Heart left ventricle (tissue), 13 donors: ENCODE data around the gene KANTR.

ENCODE experiments used
- POLR2A ChIP-seq, 2 donors: fragments of 450-650 bp; IDR thresholded peaks; one replicate each; pipeline ENCODE4 v1.6.1; 2017; ENCODE audit warnings: antibody characterized with exemption in 2 of 2, mild to moderate bottlenecking in 2 of 2, moderate library complexity in 2 of 2
- TF ChIP-seq, protein P1 (sequence below), 12 donors: fragments of 200-600 bp; sonication (generic) in 4 of 12; IDR thresholded peaks; one replicate each; pipeline versions ENCODE4 v1.5.0 to v1.8.0; 2018 to 2022; ENCODE audit warnings: antibody characterized with exemption in 12 of 12, mild to moderate bottlenecking in 5 of 12
- donor health status: ischemic (EF 13 %, LVEDD 7.1; RV severe dilation, severe dysfunction).
- donor health status: DM: no; HTN: yes; CAD: no.
- donor health status: DM: no; HTN: no; CAD: no.
- donor health status: ischemic (EF 25% LVEDD 6.9; RV normal size, moderate dysfunction).
- donor health status: ischemic (EF 25% LVEDD 5.7; RV mildly dilated, moderate dysfunction).
- donor health status: ischemic (EF 35%, LVEDD 5.7; RV mildly dilated, moderate dysfunction).
- donor health status: nonischemic (EF 11% LVEDD 7.7; RV severe dilation, severe dysfunction).
- donor health status: DM: yes; HTN: yes; CAD: no.
- donor health status: PGD.
- donor health status: ischemic (EF 29% LVEDD 5.4; RV normal size, mild dysfunction).
- donor health status: nonischemic (EF 23%, LVEDD 6.1; RV moderate dilation, normal function).

GRCh38 chrX:53072418-53073114 is 21.4 kb upstream of the KANTR start:
- TF ChIP-seq, protein P1, sequence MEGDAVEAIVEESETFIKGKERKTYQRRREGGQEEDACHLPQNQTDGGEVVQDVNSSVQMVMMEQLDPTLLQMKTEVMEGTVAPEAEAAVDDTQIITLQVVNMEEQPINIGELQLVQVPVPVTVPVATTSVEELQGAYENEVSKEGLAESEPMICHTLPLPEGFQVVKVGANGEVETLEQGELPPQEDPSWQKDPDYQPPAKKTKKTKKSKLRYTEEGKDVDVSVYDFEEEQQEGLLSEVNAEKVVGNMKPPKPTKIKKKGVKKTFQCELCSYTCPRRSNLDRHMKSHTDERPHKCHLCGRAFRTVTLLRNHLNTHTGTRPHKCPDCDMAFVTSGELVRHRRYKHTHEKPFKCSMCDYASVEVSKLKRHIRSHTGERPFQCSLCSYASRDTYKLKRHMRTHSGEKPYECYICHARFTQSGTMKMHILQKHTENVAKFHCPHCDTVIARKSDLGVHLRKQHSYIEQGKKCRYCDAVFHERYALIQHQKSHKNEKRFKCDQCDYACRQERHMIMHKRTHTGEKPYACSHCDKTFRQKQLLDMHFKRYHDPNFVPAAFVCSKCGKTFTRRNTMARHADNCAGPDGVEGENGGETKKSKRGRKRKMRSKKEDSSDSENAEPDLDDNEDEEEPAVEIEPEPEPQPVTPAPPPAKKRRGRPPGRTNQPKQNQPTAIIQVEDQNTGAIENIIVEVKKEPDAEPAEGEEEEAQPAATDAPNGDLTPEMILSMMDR (IDR thresholded peaks at IDR 0.05), result no peak
- no peak for TF ChIP-seq POLR2A (IDR thresholded peaks at IDR 0.05)
